CD4-positive, alpha-beta memory T cell (primary cell): ENCODE data around the gene SATB2. TPM values are rescaled to one million over a fixed set of nuclear protein-coding genes. Genes with fewer than 3 reads are reported as not detected.

Experiments used
- CTCF ChIA-PET: fragments of 350-600 bp; sonication (Branson Sonifier 250); formaldehyde crosslinking; loops from one replicate; lab custom pipeline; 2021; ENCODE audit warnings: inconsistent platforms; ENCODE audit not compliant: partially characterized antibody; lab: Charles Lee
- POLR2A ChIA-PET: fragments of 350-600 bp; sonication (Branson Sonifier 250); formaldehyde crosslinking; loops from one replicate; lab custom pipeline; 2021; ENCODE audit not compliant: partially characterized antibody; lab: Charles Lee
- DNase-seq, 5 donors: peaks; one replicate each; pipeline versions ENCODE4 v3.0.0 to v3.0.0-alpha.2; 2020 to 2022; ENCODE audit warnings: mixed read lengths in 1 of 5
- H3K27ac ChIP-seq: one replicate; pipeline ENCODE4 v1.7.0; 2013; ENCODE audit warnings: low read depth, low read length
- H3K27me3 ChIP-seq: 2 replicates; pipeline ENCODE4 v1.7.0; 2013; ENCODE audit warnings: mild to moderate bottlenecking, low read length, moderate library complexity; ENCODE audit not compliant: insufficient read depth
- H3K36me3 ChIP-seq: 2 replicates; pipeline ENCODE4 v1.7.0; 2013; ENCODE audit warnings: mild to moderate bottlenecking, low read length, moderate library complexity; ENCODE audit not compliant: insufficient read depth
- H3K4me1 ChIP-seq: 2 replicates; pipeline ENCODE4 v1.7.0; 2013; ENCODE audit warnings: mild to moderate bottlenecking, low read length, moderate library complexity; ENCODE audit not compliant: insufficient read depth
- H3K4me3 ChIP-seq, 2 donors: one replicate each; pipeline ENCODE4 v1.7.0; 2013; ENCODE audit warnings: low read length in 2 of 2, mild to moderate bottlenecking in 1 of 2
- H3K9me3 ChIP-seq, 2 donors: one replicate each; pipeline ENCODE4 v1.7.0; 2013; ENCODE audit warnings: low read length in 2 of 2, control low read depth in 1 of 2; ENCODE audit not compliant: control insufficient read depth in 1 of 2
- H3K27ac Mint-ChIP-seq, 7 donors: one replicate each; pipeline ENCODE4 v1.8.0; 2020 to 2021; ENCODE audit warnings: mixed read lengths in 7 of 7, mild to moderate bottlenecking in 6 of 7, inconsistent platforms in 3 of 7, moderate library complexity in 3 of 7
- H3K27me3 Mint-ChIP-seq, 2 donors: one replicate each; pipeline ENCODE4 v1.8.0; 2020 to 2021; ENCODE audit warnings: mixed read lengths in 2 of 2
- H3K36me3 Mint-ChIP-seq, 2 donors: one replicate each; pipeline ENCODE4 v1.8.0; 2020 to 2021; ENCODE audit warnings: mixed read lengths in 2 of 2, inconsistent platforms in 1 of 2, mild to moderate bottlenecking in 1 of 2
- H3K4me1 Mint-ChIP-seq, 4 donors: one replicate each; pipeline ENCODE4 v1.8.0; 2020 to 2021; ENCODE audit warnings: mixed read lengths in 4 of 4, mild to moderate bottlenecking in 1 of 4
- H3K4me3 Mint-ChIP-seq, 8 donors: one replicate each; pipeline ENCODE4 v1.8.0; 2020 to 2021; ENCODE audit warnings: mixed read lengths in 8 of 8, mild to moderate bottlenecking in 7 of 8, moderate library complexity in 6 of 8, inconsistent platforms in 3 of 8
- H3K9me3 Mint-ChIP-seq, 8 donors: one replicate each; pipeline ENCODE4 v1.8.0; 2020 to 2021; ENCODE audit warnings: mixed read lengths in 8 of 8, mild to moderate bottlenecking in 5 of 8, inconsistent platforms in 3 of 8, moderate library complexity in 1 of 8
- intact Hi-C: fragments of 100-400 bp; cut with micrococcal nuclease; formaldehyde crosslinking; loops from one replicate; pipeline ENCODE4 v1.15.1; 2023
- polyA plus RNA-seq, 2 donors: library from polyadenylated mRNA; unstranded; fragments of 300-500 nt; fragmentation: Illumina TruSeq; gene quantifications; one replicate each; pipeline ENCODE4 v1.2.3, GENCODE V29; 2021
- total RNA-seq, 2 experiments: library from RNA; stranded (reverse); gene quantifications; one replicate each; pipeline ENCODE4 v1.2.3, GENCODE V29; 2021

The SATB2 gene
- total and polyA plus RNA-seq, 4 experiments from 2014 or later: 0.06 TPM; not detected in 3

DNA sequence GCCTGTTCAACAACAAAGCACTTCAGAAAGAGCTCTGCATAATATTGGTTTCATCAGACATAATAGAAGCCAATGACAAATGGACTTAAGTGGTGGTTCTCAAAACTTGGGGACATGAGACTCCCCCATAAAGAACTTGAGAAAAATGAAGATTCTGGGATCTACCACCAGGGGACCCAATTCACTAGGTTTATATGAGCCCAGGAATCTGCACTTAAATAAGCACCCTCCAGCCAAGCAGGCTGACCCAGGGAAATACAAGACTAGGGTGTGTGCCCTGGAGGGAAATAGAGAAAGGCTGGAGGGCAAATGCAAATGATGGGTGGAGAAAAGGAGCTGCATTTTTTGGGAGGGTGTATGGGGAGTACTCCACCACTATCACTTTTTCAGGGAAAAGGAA lies 52.5 kb downstream of the SATB2 start:
- Histone ChIP-seq H3K27me3 (no peaks in the 10 kb centered on the region), H3K27ac (no peak overlapping the region), H3K36me3 (no peaks in the 10 kb centered on the region), H3K4me1 (no peaks in the 10 kb centered on the region), H3K9me3 (no peaks in the 10 kb centered on the region), H3K4me3 (no peak overlapping the region)
- no peak for DNase-seq
- Mint-ChIP-seq H3K27me3 (peaks cover 0 to 3% of the 10 kb centered on the region in 2 donors), H3K36me3 (no peaks in the 10 kb centered on the region), H3K27ac (no peak overlapping the region), H3K4me1 (no peaks in the 10 kb centered on the region), H3K4me3 (no peak overlapping the region), H3K9me3 (no peaks in the 10 kb centered on the region)
- ChIA-PET POLR2A (no interaction called here), CTCF (no interaction called here)
- intact Hi-C loops: no loop called here

DNA sequence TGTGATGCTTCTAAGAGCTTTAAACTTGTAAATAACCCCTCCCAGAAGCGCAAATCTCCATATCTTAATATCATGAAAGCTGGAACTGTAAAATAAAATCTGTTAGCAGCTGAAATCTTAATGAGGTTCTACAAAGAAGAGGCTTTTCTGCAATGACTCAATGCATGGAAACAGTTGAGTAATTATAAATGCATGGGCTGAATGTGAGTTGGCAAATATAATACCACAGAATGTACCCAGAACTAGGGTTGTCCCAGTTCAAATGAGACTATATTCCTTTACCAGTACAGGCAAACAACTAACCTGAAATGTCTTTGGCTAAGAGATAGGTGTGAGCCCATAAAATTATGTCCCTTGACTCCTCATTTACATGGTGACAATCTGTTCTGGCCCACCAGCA lies 52.9 kb downstream of the SATB2 start:
- Histone ChIP-seq H3K4me1 (no peaks in the 10 kb centered on the region), H3K9me3 (no peaks in the 10 kb centered on the region), H3K27ac (no peak overlapping the region), H3K4me3 (no peak overlapping the region), H3K36me3 (no peaks in the 10 kb centered on the region), H3K27me3 (no peaks in the 10 kb centered on the region)
- intact Hi-C loops: no loop called here
- POLR2A ChIA-PET: no interaction called here
- H3K9me3 Mint-ChIP-seq: no peaks in the 10 kb centered on the region
- no peak overlapping the region for H3K27ac Mint-ChIP-seq
- no peak for DNase-seq
- CTCF ChIA-PET: no interaction called here
- H3K4me3 Mint-ChIP-seq: no peak overlapping the region
- no peaks in the 10 kb centered on the region for H3K36me3 Mint-ChIP-seq
- H3K27me3 Mint-ChIP-seq: peaks cover 0 to 3% of the 10 kb centered on the region in 2 donors
- H3K4me1 Mint-ChIP-seq: no peaks in the 10 kb centered on the region

DNA sequence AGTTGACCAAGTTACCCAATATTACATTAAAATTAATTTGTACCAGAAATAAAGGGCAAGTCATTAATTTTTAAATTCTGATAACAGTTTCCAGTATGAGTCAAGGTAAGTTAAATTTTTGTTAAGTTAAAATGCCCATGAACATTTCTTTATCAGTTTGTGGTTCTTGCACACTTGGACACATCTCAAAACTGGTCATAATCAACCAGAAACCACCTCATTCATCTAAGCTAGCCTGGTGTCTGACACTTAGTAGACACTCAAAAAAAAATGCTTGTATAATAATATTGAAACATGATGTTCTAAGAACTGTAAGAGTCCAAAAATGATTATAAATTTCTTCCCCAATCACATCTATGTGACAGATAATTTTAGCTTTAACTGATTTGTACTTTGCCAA lies 62.4 kb downstream of the SATB2 start:
- H3K4me1 ChIP-seq: no peaks in the 10 kb centered on the region
- H3K27me3 ChIP-seq: no peaks in the 10 kb centered on the region
- ChIA-PET POLR2A (no interaction called here), CTCF (no interaction called here)
- intact Hi-C loops: no loop called here
- H3K27me3 Mint-ChIP-seq: peaks cover 6 to 10% of the 10 kb centered on the region in 2 donors
- no peak overlapping the region for H3K4me3 Mint-ChIP-seq
- H3K4me3 ChIP-seq: no peak overlapping the region
- no peaks in the 10 kb centered on the region for H3K36me3 ChIP-seq
- H3K27ac ChIP-seq: no peak overlapping the region
- H3K4me1 Mint-ChIP-seq: no peaks in the 10 kb centered on the region
- no peaks in the 10 kb centered on the region for H3K9me3 ChIP-seq
- DNase-seq: no peak
- no peak overlapping the region for H3K27ac Mint-ChIP-seq
- H3K9me3 Mint-ChIP-seq: peaks cover 0 to 2% (median 0%) of the 10 kb centered on the region in 8 donors
- no peaks in the 10 kb centered on the region for H3K36me3 Mint-ChIP-seq

- H3K36me3 Mint-ChIP-seq: no peaks in the 10 kb centered on the region
- no peaks in the 10 kb centered on the region for H3K4me1 Mint-ChIP-seq
- Histone ChIP-seq H3K27me3 (no peaks in the 10 kb centered on the region), H3K4me1 (no peaks in the 10 kb centered on the region), H3K36me3 (no peaks in the 10 kb centered on the region), H3K4me3 (no peak overlapping the region), H3K9me3 (no peaks in the 10 kb centered on the region), H3K27ac (no peak overlapping the region)
- POLR2A ChIA-PET: no interaction called here
- no peaks in the 10 kb centered on the region for H3K9me3 Mint-ChIP-seq
- no peak overlapping the region for H3K27ac Mint-ChIP-seq
- no peak for DNase-seq
- H3K27me3 Mint-ChIP-seq: no peaks in the 10 kb centered on the region
- intact Hi-C loops: no loop called here
- no peak overlapping the region for H3K4me3 Mint-ChIP-seq
- CTCF ChIA-PET: no interaction called here
These were observed 65.4 kb downstream of the SATB2 start for GRCh38 chr2:199392363-199392762.

DNA sequence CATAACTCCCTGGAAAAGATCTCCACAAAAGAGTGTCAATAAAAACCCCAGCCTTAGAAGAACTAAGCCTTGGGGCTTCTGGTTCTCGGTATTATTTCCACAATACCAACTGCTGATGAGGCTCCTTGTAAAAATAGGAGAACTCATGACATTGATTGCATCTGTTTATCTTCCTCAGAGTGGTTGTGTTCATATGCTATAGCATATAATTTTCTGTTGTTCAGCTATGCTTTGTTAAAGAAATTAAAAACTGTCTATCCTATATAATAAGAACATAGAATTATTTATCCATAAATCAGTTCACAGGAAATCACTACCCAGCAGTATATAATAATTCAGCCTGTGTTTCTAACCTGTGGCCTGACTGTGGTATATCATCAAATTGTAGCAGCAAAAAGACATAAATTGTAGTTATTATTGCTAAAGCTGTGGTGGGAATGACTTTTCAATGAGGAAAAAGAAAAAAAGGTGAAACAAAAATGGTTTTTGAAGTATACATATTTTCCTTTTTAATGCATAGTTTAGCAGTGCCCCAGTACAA lies 68.9 kb downstream of the SATB2 start:
- Histone ChIP-seq H3K27me3 (no peaks in the 10 kb centered on the region), H3K9me3 (no peaks in the 10 kb centered on the region), H3K27ac (no peak overlapping the region), H3K36me3 (no peaks in the 10 kb centered on the region), H3K4me3 (no peak overlapping the region), H3K4me1 (no peaks in the 10 kb centered on the region)
- H3K4me3 Mint-ChIP-seq: no peak overlapping the region
- H3K27ac Mint-ChIP-seq: no peak overlapping the region
- POLR2A ChIA-PET: no interaction called here
- no peaks in the 10 kb centered on the region for H3K36me3 Mint-ChIP-seq
- peaks cover 2% of the 10 kb centered on the region in 2 donors for H3K27me3 Mint-ChIP-seq
- no peaks in the 10 kb centered on the region for H3K4me1 Mint-ChIP-seq
- CTCF ChIA-PET: interaction anchor here (0.5 kb wide), 1 partner anchor 25 kb away, joined by 3 read pairs; no protein-coding TSS in a partner anchor
- no peaks in the 10 kb centered on the region for H3K9me3 Mint-ChIP-seq
- DNase-seq: no peak
- intact Hi-C loops: no loop called here

DNA sequence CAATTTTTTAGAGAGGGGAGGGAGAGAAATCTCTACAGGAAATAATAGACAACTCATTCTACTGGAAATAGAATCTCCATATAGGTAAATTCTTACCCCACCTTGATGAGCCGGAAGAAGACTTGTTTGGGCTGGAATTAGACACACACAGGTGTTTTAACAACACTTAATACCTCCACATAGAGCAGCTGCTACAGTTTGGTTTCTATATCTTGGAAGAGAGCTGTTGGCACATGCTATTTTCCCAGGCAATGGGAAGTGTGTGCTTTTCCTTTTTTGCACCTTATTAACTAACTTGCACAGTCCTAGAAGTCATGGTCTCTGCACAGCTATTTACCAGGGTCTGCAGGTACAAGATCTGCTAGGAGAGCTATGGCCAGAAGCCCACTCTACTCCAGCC lies 73.7 kb downstream of the SATB2 start:
- no peaks in the 10 kb centered on the region for H3K4me1 ChIP-seq
- no peak overlapping the region for H3K27ac ChIP-seq
- Mint-ChIP-seq H3K4me1 (no peaks in the 10 kb centered on the region), H3K27me3 (peaks cover 6% of the 10 kb centered on the region in 2 donors), H3K27ac (no peak overlapping the region), H3K4me3 (no peak overlapping the region), H3K9me3 (no peaks in the 10 kb centered on the region), H3K36me3 (no peaks in the 10 kb centered on the region)
- ChIA-PET CTCF (no interaction called here), POLR2A (no interaction called here)
- no peak for DNase-seq
- intact Hi-C loops: no loop called here
- H3K36me3 ChIP-seq: no peaks in the 10 kb centered on the region
- no peaks in the 10 kb centered on the region for H3K9me3 ChIP-seq
- no peak overlapping the region for H3K4me3 ChIP-seq
- no peaks in the 10 kb centered on the region for H3K27me3 ChIP-seq

GRCh38 chr2:199383021-199383420 lies 74.7 kb downstream of the SATB2 start:
- no peak overlapping the region for H3K4me3 Mint-ChIP-seq
- POLR2A ChIA-PET: no interaction called here
- intact Hi-C loops: no loop called here
- no peak for DNase-seq
- no peaks in the 10 kb centered on the region for H3K36me3 ChIP-seq
- H3K9me3 ChIP-seq: no peaks in the 10 kb centered on the region
- no peak overlapping the region for H3K27ac ChIP-seq
- H3K27ac Mint-ChIP-seq: no peak overlapping the region
- no peaks in the 10 kb centered on the region for H3K4me1 ChIP-seq
- H3K36me3 Mint-ChIP-seq: no peaks in the 10 kb centered on the region
- H3K4me3 ChIP-seq: no peak overlapping the region
- CTCF ChIA-PET: no interaction called here
- H3K27me3 Mint-ChIP-seq: peaks cover 6% of the 10 kb centered on the region in 2 donors
- H3K4me1 Mint-ChIP-seq: no peaks in the 10 kb centered on the region
- no peaks in the 10 kb centered on the region for H3K27me3 ChIP-seq
- no peaks in the 10 kb centered on the region for H3K9me3 Mint-ChIP-seq

DNA sequence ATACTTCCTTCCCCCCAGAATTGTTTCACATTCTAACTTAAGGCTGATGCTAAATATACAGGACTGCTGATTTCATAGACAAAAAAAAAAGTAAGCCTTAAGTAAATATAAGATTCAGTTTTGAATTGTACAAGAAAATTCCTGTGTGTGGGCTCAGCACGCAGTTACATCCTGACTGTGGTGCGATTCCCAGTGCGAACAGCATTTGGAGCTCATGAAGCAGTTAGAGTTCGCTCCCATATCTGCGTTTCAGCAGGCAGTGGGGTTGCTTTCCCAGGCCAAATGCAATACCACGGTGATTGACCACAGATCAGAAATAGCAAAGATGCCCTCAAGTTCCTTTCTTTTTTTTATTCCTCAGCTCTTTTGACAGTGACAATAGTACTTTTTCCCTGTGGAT lies 75.6 kb downstream of the SATB2 start:
- H3K4me1 Mint-ChIP-seq: no peaks in the 10 kb centered on the region
- Histone ChIP-seq H3K27ac (no peak overlapping the region), H3K27me3 (no peaks in the 10 kb centered on the region), H3K4me1 (no peaks in the 10 kb centered on the region), H3K4me3 (no peak overlapping the region), H3K36me3 (no peaks in the 10 kb centered on the region), H3K9me3 (no peaks in the 10 kb centered on the region)
- no peak overlapping the region for H3K4me3 Mint-ChIP-seq
- ChIA-PET CTCF (no interaction called here), POLR2A (no interaction called here)
- no peak overlapping the region for H3K27ac Mint-ChIP-seq
- DNase-seq: no peak
- intact Hi-C loops: no loop called here
- peaks cover 6 to 9% of the 10 kb centered on the region in 2 donors for H3K27me3 Mint-ChIP-seq
- H3K9me3 Mint-ChIP-seq: no peaks in the 10 kb centered on the region
- H3K36me3 Mint-ChIP-seq: no peaks in the 10 kb centered on the region
